HepG2 (cell line): ENCODE measurements around the gene NFS1. TPM values are rescaled to one million over a fixed set of nuclear protein-coding genes. Genes with fewer than 3 reads are reported as not detected.

Experiments used
- ATF2 ChIP-seq: sonication (generic); formaldehyde crosslinking; IDR thresholded peaks from 2 replicates; pipeline ENCODE4 v1.4.0; 2020; ENCODE audit warnings: missing genetic modification reagents
- ATF5 ChIP-seq: sonication (generic); formaldehyde crosslinking; IDR thresholded peaks from 2 replicates; pipeline ENCODE4 v1.4.0; 2020; ENCODE audit warnings: mild to moderate bottlenecking, low read depth, missing genetic modification reagents
- FOXK2 ChIP-seq: fragments of 450-650 bp; IDR thresholded peaks from 2 replicates; pipeline ENCODE4 v1.6.1; 2016
- GMEB1 ChIP-seq: sonication (generic); formaldehyde crosslinking; IDR thresholded peaks from 2 replicates; pipeline ENCODE4 v1.5.1; 2020; ENCODE audit warnings: missing genetic modification reagents, mild to moderate bottlenecking, borderline replicate concordance
- HOXA5 ChIP-seq: sonication (generic); formaldehyde crosslinking; IDR thresholded peaks from 2 replicates; pipeline ENCODE4 v1.4.0; 2020; ENCODE audit warnings: missing genetic modification reagents
- JUND ChIP-seq: sonication (generic); formaldehyde crosslinking; IDR thresholded peaks from 2 replicates; pipeline ENCODE4 v1.8.0; 2022; ENCODE audit warnings: mild to moderate bottlenecking, missing genetic modification reagents
- KDM5A ChIP-seq: fragments of 200-600 bp; sonication (generic); IDR thresholded peaks from 2 replicates; pipeline ENCODE4 v1.7.0; 2018; ENCODE audit warnings: antibody characterized with exemption, mild to moderate bottlenecking, low read length, borderline replicate concordance
- MEIS2 ChIP-seq: sonication (generic); formaldehyde crosslinking; IDR thresholded peaks from 2 replicates; pipeline ENCODE4 v1.9.0; 2021; ENCODE audit warnings: mild to moderate bottlenecking, missing genetic modification reagents
- MLLT10 ChIP-seq: sonication (generic); formaldehyde crosslinking; IDR thresholded peaks from 2 replicates; pipeline ENCODE4 v1.4.0; 2020; ENCODE audit warnings: missing genetic modification reagents
- MYNN ChIP-seq: sonication (generic); formaldehyde crosslinking; IDR thresholded peaks from 2 replicates; pipeline ENCODE4 v1.4.0; 2020; ENCODE audit warnings: mild to moderate bottlenecking, low read depth, missing genetic modification reagents
- PLRG1 ChIP-seq: fragments of 450-650 bp; conservative IDR thresholded peaks from 2 replicates; pipeline ENCODE4 v1.6.1; 2016
- TFDP2 ChIP-seq: sonication (generic); formaldehyde crosslinking; IDR thresholded peaks from 2 replicates; pipeline ENCODE4 v1.4.0; 2020; ENCODE audit warnings: missing genetic modification reagents
- ZBTB4 ChIP-seq: sonication (generic); formaldehyde crosslinking; IDR thresholded peaks from 2 replicates; pipeline ENCODE4 v1.4.0; 2020; ENCODE audit warnings: missing genetic modification reagents, mild to moderate bottlenecking, borderline replicate concordance
- ZBTB7A ChIP-seq: sonication (generic); formaldehyde crosslinking; IDR thresholded peaks from 2 replicates; pipeline ENCODE4 v1.8.0; 2022; ENCODE audit warnings: mild to moderate bottlenecking, missing genetic modification reagents
- ZBTB8A ChIP-seq: sonication (generic); formaldehyde crosslinking; IDR thresholded peaks from 2 replicates; pipeline ENCODE4 v1.4.0; 2020; ENCODE audit warnings: mild to moderate bottlenecking, low read depth, missing genetic modification reagents, borderline replicate concordance
- ZMAT5 ChIP-seq: sonication (generic); formaldehyde crosslinking; IDR thresholded peaks from 2 replicates; pipeline ENCODE4 v1.5.0; 2020; ENCODE audit warnings: mild to moderate bottlenecking, low read depth, missing genetic modification reagents, borderline replicate concordance
- ZNF414 ChIP-seq: sonication (generic); formaldehyde crosslinking; IDR thresholded peaks from 2 replicates; pipeline ENCODE4 v1.5.0; 2020; ENCODE audit warnings: missing genetic modification reagents
- ZNF546 ChIP-seq: sonication (generic); formaldehyde crosslinking; conservative IDR thresholded peaks from 2 replicates; pipeline ENCODE4 v1.8.1; 2023; ENCODE audit warnings: mild to moderate bottlenecking, missing genetic modification reagents
- ZNF564 ChIP-seq: sonication (generic); formaldehyde crosslinking; IDR thresholded peaks from 2 replicates; pipeline ENCODE4 v1.8.1; 2023; ENCODE audit warnings: mild to moderate bottlenecking, missing genetic modification reagents
- ZSCAN20 ChIP-seq: sonication (generic); formaldehyde crosslinking; IDR thresholded peaks from 2 replicates; pipeline ENCODE4 v1.4.0; 2020; ENCODE audit warnings: missing genetic modification reagents, mild to moderate bottlenecking, borderline replicate concordance
- polyA plus RNA-seq, 8 experiments: library from polyadenylated mRNA; depleted of rRNA in 3 of 8; stranded (reverse) in 7 of 8; unstranded in 1 of 8; fragments of >200 nt; fragmentation: Illumina TruSeq in 4 of 8; extraction: Trizol in 4 of 8; gene quantifications; 2 replicates each; pipeline versions ENCODE4 v1.2.1 to v1.2.3, GENCODE V29; 2011 to 2016; ENCODE audit warnings: low read depth in 4 of 8, missing spikeins in 1 of 8, mixed read lengths in 1 of 8; ENCODE audit not compliant: insufficient read depth in 1 of 8
- total RNA-seq, 5 experiments: library from RNA; depleted of rRNA; stranded (reverse); fragments of >200 nt; fragmentation: Illumina TruSeq; extraction: Trizol; gene quantifications; 2 replicates each; pipeline ENCODE4 v1.2.3, GENCODE V29; 2016; ENCODE audit warnings: low read depth in 1 of 5

Gene NFS1
- total and polyA plus RNA-seq, 2 of the 13 experiments (the other 11 are each of a cell fraction or from before 2014, with no cell fraction given) = 65.9 to 88.1 TPM

GRCh38 chr20:35695245-35695749, 3.9 kb downstream of the NFS1 start (continued):
- TF ChIP-seq MEIS2 (no peak), ATF5 (no peak), GMEB1 (CRISPR knock-in tag) (no peak; the same call in 1 of the 2 replicates), ZBTB7A (CRISPR knock-in tag) (no peak), ZSCAN20 (CRISPR knock-in tag) (no peak), TFDP2 (CRISPR knock-in tag) (no peak), ZBTB8A (CRISPR knock-in tag) (no peak), FOXK2 (no peak), MYNN (CRISPR knock-in tag) (no peak), JUND (no peak), ATF2 (CRISPR knock-in tag) (peak; percentile 65; the same call in 1 of the 2 replicates), KDM5A (no peak), ZNF546 (CRISPR knock-in tag) (no peak), PLRG1 (no peak), HOXA5 (CRISPR knock-in tag) (no peak), ZNF564 (no peak), ZBTB4 (no peak), ZMAT5 (CRISPR knock-in tag) (no peak), ZNF414 (CRISPR knock-in tag) (peak; percentile 84; the same call in 1 of the 2 replicates), MLLT10 (CRISPR knock-in tag) (no peak)
